HEK293 (cell line): ENCODE results near the gene FRZB.

Experiments
- RBAK ChIP-seq: fragments of 450-650 bp; formaldehyde crosslinking; IDR thresholded peaks from 2 replicates; pipeline ENCODE4 v1.5.1; 2016; ENCODE audit warnings: missing biosample characterization, missing genetic modification characterization
- REST ChIP-seq: fragments of 450-650 bp; formaldehyde crosslinking; IDR thresholded peaks from 2 replicates; pipeline ENCODE4 v1.5.1; 2016; ENCODE audit warnings: missing biosample characterization, missing genetic modification characterization
- SETDB1 ChIP-seq: IDR thresholded peaks from one replicate; pipeline ENCODE4 v1.6.1; 2017; ENCODE audit warnings: mild to moderate bottlenecking, low read length, moderate library complexity, mixed read lengths; ENCODE audit not compliant: insufficient read length
- ZNF174 ChIP-seq: fragments of 450-650 bp; formaldehyde crosslinking; IDR thresholded peaks from 2 replicates; pipeline ENCODE4 v1.5.0; 2017; ENCODE audit warnings: missing biosample characterization, mild to moderate bottlenecking, missing genetic modification characterization
- ZNF18 ChIP-seq: fragments of 450-650 bp; formaldehyde crosslinking; IDR thresholded peaks from 2 replicates; pipeline ENCODE4 v1.5.1; 2016; ENCODE audit warnings: missing biosample characterization, missing genetic modification characterization
- ZNF23 ChIP-seq: fragments of 450-650 bp; formaldehyde crosslinking; IDR thresholded peaks from 2 replicates; pipeline ENCODE4 v1.5.1; 2016; ENCODE audit warnings: missing biosample characterization, missing genetic modification characterization, borderline replicate concordance
- ZNF426 ChIP-seq: fragments of 450-650 bp; formaldehyde crosslinking; IDR thresholded peaks from 2 replicates; pipeline ENCODE4 v1.5.1; 2017; ENCODE audit warnings: missing biosample characterization, missing genetic modification characterization, mild to moderate bottlenecking, inconsistent platforms, moderate library complexity
- ZNF558 ChIP-seq: fragments of 450-650 bp; formaldehyde crosslinking; IDR thresholded peaks from 2 replicates; pipeline ENCODE4 v1.5.1; 2016; ENCODE audit warnings: missing biosample characterization, missing genetic modification characterization
- ZNF747 ChIP-seq: fragments of 450-650 bp; formaldehyde crosslinking; IDR thresholded peaks from 2 replicates; pipeline ENCODE4 v1.5.1; 2016; ENCODE audit warnings: missing biosample characterization, missing genetic modification characterization
- TF ChIP-seq, protein P1 (sequence below): fragments of 450-650 bp; formaldehyde crosslinking; IDR thresholded peaks from 2 replicates; pipeline ENCODE4 v1.5.1; 2016; ENCODE audit warnings: missing biosample characterization, missing genetic modification characterization
- TF ChIP-seq, protein P2 (sequence below): fragments of 450-650 bp; formaldehyde crosslinking; IDR thresholded peaks from 2 replicates; pipeline ENCODE4 v1.5.1; 2016; ENCODE audit warnings: missing biosample characterization, missing genetic modification characterization

GRCh38 chr2:182893666-182894065 is 27.2 kb upstream of the FRZB start:
- TF ChIP-seq ZNF23 (tag by site-specific recombination) = no peak
- TF ChIP-seq ZNF174 (tag by site-specific recombination) = no peak
- TF ChIP-seq RBAK (tag by site-specific recombination) = no peak
- no peak for TF ChIP-seq ZNF18
- TF ChIP-seq REST = no peak
- TF ChIP-seq, protein P1, sequence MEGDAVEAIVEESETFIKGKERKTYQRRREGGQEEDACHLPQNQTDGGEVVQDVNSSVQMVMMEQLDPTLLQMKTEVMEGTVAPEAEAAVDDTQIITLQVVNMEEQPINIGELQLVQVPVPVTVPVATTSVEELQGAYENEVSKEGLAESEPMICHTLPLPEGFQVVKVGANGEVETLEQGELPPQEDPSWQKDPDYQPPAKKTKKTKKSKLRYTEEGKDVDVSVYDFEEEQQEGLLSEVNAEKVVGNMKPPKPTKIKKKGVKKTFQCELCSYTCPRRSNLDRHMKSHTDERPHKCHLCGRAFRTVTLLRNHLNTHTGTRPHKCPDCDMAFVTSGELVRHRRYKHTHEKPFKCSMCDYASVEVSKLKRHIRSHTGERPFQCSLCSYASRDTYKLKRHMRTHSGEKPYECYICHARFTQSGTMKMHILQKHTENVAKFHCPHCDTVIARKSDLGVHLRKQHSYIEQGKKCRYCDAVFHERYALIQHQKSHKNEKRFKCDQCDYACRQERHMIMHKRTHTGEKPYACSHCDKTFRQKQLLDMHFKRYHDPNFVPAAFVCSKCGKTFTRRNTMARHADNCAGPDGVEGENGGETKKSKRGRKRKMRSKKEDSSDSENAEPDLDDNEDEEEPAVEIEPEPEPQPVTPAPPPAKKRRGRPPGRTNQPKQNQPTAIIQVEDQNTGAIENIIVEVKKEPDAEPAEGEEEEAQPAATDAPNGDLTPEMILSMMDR = no peak
- TF ChIP-seq ZNF747 (tag by site-specific recombination) = no peak
- TF ChIP-seq ZNF426 (tag by site-specific recombination) = no peak
- TF ChIP-seq ZNF558 = no peak
- TF ChIP-seq, protein P2, sequence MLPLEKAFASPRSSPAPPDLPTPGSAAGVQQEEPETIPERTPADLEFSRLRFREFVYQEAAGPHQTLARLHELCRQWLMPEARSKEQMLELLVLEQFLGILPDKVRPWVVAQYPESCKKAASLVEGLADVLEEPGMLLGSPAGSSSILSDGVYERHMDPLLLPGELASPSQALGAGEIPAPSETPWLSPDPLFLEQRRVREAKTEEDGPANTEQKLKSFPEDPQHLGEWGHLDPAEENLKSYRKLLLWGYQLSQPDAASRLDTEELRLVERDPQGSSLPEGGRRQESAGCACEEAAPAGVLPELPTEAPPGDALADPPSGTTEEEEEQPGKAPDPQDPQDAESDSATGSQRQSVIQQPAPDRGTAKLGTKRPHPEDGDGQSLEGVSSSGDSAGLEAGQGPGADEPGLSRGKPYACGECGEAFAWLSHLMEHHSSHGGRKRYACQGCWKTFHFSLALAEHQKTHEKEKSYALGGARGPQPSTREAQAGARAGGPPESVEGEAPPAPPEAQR (tag by site-specific recombination) = no peak
- TF ChIP-seq SETDB1 = no peak
